Ammon's horn (tissue), 1 donor: Measurements from ENCODE around the gene RANGAP1.

Experiments
- DNase-seq: peaks from one replicate; pipeline ENCODE4 v3.0.0-alpha.2; 2016; ENCODE audit warnings: low spot score

RANGAP1 gene

DNA sequence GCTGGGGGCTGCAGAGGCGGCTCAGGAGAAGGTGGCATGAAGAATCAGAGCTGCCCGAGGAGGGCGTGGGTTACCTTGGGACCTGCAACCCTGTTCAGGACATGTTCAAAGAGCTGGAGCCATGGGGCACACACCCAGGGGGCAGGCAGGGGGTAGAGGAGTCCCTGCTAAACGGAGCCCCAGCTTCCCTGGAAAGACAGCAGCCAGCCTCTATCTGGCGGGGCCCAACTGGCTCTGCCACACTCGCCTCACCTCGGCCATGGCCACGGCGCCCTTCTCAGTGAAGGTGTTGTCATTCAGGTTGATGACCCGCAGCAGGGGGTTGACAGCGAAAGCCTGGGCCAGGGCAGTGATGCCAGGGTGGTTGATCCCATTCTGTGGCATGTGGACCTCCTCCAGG, 28.3 kb downstream of the RANGAP1 start:
- DNase-seq: no peak

DNA sequence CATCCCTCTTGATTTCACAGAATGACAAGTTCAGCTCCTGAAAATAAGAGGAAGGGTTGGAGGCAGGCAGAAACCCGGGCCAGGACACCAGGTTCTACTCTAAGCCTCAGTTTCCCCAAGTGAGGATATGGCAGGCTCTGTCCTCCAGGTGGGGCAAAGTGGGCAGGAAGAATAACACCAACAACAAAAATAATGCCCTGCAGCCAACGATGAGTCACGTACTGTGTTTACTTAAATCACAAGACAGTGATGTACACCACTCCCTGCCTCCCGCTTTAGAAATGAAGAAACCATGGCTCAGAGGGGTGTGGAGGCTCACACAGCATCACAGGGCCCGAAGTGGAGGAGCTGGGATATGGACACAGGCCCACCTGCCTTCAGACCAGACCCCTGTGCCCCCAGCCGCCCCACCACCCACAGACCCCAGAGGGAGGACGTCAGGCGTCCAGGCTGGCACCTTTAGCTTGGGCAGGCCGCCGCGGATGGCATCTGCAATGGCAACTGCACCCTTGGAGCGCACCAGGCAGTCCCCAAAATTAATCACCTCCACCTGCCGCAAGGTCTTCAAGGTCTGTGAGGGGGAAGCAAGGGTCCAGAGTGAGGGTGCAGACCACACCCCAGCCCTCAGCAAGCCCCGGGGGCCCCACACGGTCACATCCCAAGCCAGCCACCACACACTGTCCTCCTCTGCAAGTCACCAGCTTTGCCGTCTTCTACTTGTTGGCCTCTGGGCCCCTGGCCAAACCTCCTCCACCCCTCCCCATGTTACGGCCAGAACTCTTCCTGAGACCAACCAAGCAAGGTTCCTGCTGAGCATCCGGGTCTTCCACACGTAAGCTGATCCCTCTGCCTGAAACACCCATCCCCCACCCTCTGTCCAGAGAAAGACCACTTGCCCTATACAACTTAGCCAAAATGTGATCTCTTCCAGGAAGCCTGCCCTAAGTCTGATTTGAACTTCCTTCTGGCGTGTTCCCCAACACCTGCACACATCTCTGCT, 29.4 kb downstream of the RANGAP1 start:
- no peak for DNase-seq

DNA sequence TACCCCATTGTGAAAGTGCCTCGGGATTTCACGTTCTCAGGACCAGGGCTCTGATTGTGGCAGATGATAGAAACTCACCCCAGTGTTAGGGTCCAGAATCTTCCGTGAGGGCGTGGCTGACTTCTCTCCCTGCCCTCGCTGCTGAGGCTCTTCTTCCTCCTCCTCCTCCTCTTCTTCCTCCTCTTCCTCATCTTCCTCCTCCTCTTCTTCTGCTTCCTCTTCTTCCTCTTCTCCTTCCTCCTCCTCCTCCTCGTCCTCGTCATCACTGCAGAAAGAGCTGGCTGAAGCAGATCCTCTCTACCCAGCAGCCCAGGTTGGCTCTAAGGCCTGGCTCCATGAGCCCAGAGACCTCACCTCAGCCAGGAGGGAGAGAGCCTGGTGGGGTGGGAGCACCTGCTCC, 31.8 kb downstream of the RANGAP1 start:
- DNase-seq: no peak

DNA sequence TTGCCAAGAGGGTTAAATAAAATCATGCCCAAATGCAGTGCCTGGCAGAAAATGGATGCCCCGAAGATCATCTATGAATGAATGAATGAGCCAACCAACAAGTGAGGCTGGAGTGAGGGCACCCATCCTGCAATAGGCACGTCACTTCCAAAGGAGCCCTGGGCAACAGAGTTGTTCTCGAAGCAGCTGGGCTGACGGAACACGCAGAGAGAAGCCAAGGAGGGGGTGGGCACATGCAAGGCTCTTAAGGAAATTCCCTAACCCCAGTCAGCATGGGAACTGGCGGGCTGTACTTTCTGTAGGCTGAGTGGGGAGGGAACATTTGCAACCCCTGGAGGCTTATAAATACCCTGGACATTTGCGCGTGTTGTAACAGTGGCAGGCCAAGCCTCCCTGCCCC, 33.6 kb downstream of the RANGAP1 start:
- no peak for DNase-seq

DNA sequence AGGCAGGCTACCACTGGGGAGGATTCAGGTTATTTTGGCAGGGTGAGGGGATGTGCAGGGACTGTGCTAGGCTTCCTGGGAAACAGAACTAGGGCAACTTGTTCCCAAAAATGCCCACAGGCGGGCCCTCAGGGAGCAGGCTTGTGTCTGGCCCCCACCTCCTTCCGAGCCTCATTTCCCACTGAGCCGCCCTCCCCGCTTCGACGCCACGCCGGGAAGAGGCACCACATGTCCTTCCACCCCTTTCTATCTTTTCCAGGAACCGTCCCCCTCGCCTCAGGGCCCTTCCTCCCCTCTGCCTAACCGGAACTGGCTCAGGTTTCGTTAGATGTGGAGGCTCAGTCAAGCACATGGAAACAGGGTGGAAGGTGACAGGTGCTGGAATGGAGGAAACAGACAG, 35.9 kb downstream of the RANGAP1 start:
- DNase-seq: no peak

DNA sequence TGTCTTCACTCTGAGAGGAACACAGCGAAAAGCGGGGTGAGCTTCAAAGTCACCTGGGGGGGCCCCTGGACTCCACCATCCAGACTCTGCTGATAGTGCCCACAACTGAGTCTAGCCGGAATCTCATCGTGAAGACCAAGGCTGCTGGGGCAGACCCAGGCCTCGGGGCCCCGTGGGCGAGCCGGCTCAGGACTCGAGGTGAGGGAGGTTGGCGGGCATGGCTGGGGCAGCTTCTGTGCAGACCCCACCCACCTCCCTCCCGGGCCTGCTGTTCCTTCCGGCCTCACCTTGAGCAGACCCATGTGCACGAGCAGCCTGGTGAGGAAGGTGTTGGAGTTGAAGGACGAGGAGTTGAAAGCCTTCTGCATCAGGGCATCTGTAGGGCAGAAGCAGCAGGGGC, 36.5 kb downstream of the RANGAP1 start:
- no peak for DNase-seq

DNA sequence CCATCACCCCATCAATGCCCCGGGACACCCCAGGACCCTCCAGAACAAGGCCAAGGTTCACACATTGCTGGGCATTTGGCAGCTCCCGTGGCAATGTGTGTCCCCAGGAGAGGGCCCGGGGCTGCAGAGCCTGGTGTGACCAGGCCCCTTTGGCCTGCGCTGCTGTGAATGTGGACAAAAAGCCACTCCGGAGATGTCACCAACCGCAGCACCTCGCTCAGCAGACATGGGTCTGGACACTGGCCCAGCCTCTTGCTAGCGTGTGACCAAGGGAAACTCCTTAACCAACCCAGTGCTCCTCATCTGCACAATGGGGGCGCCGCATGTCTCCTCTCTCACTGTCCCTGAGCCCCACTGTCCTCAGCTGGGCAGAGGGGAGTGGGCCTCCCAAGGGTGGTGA, 37.2 kb downstream of the RANGAP1 start:
- no peak for DNase-seq

DNA sequence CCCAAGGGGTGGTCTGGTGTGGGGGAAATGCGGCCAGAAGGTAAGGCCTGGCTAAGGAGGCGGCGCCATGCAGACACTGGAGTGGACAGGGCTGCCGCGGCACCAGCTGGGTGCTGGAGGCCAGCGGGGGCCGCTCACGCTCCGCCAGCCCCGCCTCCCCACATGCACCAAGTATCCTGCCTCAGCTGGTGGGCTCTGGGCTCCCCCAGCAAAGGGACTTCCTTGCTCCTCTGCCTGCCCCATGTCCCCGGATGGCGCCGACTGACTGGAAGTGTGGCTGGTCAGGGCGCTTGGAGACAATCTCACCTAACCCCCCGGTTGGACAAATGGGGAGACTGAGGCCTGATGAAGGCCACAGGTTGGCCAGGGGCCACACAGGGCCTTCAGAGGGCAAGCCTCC, 37.7 kb downstream of the RANGAP1 start:
- DNase-seq: no peak

DNA sequence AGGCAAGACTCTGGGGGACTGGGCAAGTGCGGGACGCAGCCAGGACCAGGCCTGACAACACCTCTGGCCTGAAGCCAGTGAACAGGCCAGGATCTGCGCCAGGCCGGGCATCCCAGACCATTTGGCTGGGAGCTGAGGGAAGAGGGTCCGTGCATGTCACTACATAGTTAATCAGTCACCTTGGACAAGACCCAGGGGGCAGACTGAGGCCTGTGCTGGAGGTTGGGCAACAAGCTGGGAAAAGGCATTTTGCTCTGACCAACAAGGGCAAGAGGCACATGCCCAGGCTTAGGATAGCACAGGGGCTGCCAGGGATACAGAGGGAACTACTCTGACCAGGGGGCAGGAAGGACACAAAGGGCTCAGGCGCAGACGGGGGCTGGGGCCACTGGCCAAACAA, 38.3 kb downstream of the RANGAP1 start:
- DNase-seq: no peak

DNA sequence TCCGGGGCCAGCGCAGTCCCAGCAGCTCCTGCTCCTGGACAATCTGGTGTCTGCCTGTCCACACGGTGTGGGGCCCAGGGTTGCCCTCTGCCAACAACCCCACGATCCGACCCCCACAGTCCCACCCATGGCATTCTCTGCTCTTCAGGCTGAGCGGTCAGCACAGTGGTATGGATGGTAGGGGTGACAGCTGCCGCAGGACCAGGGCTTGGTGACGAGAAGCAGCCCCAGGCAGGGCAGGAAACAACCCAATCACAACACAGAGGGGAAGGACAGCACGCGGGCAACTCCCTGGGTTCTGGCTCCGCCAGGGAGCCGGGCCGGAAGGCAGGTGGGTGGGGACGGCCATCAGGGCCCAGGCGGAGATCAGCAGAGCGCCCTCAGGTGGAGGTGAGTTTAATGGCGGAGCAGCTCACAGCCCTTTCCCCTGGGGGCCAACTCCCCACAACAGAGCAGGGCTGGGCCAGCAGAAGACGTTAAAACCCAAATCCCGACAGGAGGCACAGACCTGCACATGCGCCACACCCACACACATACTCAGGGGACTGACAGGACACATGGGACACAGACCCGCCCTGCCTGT, 40.0 kb downstream of the RANGAP1 start:
- no peak for DNase-seq

DNA sequence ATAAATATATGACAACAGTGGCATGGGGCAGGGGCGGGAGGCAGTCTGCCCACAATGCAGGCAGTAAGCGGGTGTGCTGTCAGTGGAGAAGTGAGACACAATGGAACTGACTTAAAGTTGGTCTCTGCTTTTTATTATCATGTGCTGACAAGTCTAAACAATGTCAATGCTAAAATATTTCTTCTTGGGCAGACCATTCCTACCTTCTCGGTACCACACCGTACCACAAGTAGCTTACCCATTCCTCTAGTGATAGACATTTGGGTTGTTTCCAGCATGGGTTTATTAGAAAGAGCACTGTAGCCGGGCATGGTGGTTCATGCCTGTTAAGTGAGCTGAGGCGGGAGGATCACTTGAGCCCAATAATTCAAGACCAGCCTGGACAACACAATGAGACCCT, 42.6 kb downstream of the RANGAP1 start:
- DNase-seq: no peak

DNA sequence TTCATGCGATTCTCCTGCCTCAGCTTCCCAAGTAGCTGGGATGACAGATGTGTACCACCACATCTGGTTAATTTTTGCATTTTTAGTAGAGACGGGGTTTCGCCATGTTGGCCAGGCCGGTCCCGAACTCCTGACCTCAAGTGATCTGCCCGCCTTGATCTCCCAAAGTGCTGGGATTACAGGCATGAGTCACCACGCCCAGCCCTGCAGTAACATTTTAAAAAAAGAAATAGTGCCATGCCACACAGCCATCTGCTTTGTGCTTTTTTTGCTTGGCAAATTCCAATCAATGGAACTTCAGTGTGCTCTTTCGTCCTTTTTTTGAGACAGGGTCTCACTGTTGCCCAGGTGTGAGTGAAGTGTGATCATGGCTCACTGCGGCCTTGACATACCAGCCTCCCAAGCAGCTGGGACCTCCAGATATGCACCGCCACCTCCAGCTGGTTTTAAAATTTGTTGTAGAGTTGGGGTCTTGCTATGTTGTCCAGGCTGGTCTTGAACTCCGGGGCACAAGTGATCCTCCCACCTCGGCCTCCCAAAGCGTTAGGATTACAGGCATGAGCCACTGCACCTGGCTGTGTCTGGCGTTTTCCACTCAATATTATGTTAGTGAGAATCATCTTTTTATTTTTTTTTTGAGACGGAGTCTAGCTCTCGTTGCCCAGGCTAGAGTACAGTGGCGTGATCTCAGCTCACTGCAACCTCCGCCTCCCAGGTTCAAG, 43.4 kb downstream of the RANGAP1 start:
- no peak for DNase-seq

DNA sequence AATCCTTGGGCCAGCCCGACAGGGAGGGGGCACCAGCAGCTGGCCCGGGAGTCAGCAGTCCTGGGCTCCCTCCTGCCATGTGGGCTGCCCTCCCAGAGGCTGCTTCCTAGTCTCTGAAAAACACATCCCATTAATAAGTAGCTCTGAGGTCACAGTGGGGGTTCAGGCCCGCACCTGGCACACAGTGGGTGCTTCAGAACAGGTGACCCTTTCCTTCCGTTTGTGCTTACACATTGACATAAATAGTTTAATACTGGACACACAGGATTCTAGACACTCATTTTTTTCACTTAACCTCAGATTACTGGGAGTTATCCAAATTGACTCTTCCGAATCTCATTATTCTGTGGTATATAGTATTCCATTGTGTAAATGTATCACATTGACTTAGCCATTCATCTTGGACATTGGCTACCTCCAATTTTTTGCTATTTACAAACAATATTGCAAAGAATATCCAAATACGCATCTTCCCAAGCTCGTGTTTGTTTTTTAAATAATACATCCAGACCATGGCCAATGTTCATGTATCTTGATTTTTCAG, 44.8 kb downstream of the RANGAP1 start:
- DNase-seq: no peak

DNA sequence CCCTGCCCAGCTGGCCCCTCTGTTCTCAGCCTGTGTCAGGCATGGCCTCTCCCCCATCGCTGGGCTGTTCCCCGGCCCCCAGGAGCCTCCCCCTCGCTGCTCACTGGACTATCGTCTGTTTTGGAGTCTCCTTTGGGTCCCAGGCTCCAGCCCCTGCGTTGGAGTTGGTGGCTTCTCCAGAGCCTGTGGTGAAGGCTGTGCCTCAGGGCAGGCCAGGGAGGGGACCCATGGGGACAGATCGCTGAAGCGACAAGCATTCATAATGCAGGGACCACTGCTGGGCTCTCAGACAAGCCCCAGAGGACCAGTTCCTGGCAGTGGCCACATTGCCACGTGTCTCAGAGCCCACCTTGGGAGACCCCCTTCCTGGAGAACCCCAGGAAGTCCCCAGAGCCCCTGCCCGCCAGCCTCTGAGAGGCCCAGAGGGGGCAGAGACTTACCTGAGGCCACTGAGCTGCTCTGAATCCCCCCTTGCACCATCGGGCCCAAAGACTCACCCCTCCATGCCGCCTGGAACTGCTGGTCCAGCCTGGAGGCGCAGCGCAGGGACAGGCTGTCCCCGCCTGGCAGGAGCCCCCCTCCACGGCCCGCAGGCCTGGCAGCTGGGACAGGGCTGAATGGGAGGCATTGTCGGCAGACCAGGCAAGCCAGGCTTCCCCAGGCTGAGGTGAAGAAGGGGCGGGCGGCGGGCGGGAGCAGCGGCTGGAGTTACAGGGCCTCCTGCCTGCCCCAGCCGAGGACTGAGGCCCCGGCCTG, 45.4 kb downstream of the RANGAP1 start, which contains the start of gene CHADL:
Gene CHADL (minus strand): TSS at position 555 of the 756 bp plus-strand sequence. CDS start 50 bp downstream, at position 505.
- peak; percentile 98 for DNase-seq

DNA sequence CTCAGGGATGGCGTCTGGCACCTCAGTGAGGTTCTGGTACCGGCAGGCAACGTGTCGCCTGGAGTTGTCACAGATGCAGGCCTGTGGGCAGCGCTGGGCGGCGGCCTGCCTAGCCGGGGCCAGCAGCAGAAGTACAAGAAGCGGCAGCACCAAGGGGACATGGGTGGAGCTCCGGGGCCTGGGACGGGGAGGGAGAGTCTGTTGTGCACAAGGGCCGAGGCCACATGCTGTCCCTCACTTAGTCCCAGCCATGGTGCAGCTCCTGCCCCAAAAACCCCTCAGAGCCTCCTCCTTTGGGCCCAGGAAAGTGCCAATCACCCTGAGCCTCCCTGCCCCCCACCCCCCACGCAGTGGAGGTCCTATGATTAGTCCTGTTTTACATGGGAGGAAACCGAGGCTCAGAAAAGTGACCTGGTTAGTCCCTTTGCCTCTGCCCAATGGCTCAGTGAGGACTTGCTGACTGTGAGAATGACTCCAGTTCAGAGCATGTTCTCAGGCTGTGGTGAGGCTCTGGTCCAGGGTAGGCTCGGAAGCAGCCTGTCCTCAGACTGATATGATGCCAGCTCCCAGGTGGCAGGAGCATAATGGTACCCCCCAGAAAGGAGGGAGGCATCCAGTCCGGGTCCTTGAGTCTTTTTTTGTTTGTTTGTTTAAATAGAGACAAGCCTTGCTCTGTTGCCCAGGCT, 46.4 kb downstream of the RANGAP1 start:
- peak; percentile 64 for DNase-seq

DNA sequence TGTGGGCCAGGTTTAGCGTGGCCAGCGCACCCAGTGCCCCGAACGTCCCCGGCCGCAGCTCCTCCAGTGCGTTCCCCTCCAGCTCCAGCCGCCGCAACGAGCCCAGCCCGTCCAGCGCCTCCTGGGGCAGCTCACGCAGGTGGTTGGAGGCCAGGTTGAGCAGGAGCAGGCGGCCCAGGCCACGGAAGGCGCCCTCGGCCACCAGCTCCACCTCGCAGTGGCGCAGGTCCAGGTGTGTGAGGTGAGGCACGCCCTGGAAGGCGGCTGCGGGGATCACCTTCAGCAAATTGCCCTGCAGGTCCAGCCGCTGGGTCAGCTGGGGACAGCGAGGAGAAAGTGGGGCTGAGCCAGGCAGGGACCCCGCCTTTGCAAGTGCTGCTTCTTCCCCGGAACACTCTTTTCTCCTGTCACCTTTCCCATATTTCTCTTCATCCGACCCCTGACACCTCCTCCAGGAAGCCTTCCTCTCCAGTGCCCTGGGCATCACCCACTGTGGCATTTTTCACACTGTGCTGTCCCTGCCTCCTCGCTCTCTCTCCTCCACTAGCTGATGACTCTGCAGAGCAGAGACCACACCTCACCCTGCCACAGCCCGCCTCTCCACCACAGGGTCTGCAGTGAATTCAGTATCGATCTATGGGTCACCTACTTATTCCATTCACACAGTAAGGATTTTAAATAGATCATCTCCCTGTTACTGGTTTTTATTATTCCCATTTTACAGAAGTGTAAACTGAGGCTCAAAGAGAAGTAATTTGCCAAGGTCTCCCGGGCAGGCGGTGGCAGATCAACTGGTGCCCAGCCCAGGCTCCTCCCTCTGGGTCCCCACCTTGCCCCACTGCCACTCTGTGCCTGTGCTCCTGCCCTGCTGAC, 47.2 kb downstream of the RANGAP1 start:
- no peak for DNase-seq

DNA sequence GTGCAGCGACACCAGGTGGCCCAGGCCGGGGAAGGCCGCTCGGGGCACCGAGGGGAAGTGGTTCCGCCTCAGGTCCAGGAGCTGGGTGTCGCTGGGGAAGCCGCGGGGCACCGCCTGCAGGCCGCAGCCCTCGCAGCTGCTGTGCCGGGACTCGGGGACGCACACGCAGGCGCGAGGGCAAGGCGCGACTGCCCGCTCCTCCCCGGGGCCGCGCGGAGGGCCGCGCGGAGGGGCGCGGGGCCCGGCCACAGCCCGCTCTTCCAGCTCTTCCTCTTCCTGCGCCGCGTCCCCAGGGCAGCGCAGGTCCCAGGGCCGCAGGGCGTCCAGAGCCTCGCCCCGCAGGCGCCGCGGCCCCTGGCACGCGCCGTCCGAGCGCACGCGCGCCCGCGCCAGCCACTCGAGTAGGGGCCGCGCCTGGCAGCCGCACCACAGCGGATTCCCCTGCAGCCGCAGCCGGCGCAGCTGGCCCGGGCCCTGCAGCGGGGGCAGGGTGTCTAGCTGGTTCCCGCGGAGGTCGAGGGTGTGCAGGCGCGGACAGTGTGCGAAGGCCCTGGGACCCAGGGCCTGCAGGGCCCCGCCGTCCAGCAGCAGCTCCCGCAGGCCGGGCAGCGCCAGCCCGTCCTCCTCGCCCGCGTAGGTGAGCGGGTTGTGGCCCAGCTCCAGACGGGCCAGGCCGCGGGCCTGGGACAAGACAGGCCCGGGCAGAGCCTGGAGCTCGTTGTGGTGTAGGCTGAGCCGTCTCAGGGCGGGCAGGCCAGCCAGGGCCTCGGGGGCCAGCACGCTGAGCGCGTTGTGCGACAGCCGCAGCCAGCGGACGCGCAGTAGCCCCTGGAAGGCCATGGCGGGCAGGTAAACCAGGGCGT, 48.0 kb downstream of the RANGAP1 start:
- peak; percentile 57 for DNase-seq

DNA sequence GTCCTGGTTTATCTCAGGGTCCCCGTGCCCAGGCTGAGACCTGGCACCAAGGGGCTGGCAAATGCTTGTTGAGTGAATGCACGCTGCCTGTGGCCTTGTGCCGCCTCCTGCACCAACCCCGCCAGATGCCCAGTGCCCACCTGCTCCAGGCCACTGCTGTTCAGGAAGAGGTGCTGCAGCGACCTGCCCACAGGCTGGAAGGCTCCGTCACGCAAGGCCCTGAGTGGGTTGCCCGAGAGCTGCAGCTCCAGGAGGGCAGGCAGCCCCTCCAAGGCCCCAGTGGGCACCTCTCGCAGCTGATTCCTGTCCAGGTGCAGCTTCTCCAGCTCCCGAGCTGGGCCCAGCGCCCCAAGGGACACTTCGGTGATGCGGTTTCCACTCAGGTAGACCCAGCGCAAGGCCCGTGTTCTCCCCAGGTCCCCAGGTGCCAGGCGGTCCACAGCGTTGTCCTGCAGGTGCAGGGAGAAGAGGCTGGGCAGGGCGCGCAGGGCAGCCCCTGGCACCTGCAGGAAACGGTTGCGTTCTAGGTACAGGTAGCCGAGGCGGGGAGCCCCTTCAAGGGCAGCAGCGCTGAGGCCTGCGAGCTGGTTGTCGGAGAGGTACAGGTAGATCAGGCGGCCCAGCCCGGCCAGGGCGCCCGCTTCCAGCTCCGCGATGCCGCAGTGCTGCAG, 48.8 kb downstream of the RANGAP1 start:
- no peak for DNase-seq
